ENCODE measurements around the gene IMMT.
"Not testable (repeated sequence)": the region's sequence is repeated elsewhere in the genome, so short reads cannot be mapped to it uniquely, and the experiment has no call there.

Gene IMMT

DNA sequence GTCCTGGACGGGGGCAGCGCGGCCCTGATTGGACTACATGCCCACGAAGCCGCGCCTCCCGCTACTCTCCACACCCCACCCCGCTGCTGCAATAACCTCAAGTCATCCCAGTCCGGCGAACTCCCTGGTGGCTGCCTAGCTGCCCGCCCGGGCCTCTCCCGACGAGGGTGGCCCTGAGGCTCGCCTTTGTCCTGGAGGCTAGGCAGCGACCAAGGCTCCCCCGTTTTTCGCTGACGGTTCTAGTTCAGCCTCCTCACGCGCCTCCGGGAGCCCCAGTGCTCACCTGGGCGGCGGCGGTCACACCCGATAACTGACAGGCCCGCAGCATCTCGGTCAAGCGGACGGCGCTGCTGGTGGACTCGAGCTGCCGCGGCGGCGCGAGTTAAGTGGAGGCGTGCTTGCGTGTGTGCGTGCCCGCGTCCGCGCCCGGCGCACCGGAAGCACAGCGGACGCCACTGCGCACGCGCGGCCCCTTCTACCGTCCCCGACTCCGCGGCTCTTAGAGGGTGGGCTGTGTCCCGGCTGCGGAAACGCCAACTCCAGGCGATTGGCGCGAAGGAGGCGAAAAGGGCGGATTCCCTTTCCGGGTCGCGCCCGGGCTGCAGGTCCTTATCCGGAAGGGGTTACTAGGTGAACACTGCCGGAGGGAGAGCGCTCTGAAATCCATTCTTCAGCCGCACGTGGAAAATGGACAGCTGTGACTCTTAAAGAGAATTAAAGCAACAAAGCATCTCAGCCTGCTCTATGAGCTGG lies at the start of gene IMMT:
TSS of gene IMMT (minus strand) at position 408 of the 753 bp plus-strand sequence. CDS start at position 328, 80 bp downstream.
- peak; percentile 92 for ATAC-seq

DNA sequence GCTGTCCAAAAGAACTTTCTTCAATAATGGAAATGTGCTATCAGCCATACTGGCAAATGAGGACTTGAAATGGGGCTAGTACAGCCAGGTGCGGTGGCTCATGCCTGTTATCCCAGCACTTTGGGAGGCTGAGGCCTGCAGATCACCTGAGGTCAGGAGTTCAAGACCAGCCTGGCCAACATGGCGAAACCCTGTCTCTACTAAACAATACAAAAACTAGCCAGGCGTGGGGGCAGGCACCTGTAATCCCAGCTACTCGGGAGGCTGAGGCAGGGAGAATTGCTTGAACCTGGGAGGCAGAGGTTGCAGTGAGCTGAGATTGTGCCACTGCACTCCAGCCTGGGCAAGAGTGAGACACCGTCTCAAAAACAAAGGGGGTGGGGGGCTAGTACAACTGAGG lies 49.5 kb upstream of the IMMT start:
- not testable (repeated sequence) for ATAC-seq

DNA sequence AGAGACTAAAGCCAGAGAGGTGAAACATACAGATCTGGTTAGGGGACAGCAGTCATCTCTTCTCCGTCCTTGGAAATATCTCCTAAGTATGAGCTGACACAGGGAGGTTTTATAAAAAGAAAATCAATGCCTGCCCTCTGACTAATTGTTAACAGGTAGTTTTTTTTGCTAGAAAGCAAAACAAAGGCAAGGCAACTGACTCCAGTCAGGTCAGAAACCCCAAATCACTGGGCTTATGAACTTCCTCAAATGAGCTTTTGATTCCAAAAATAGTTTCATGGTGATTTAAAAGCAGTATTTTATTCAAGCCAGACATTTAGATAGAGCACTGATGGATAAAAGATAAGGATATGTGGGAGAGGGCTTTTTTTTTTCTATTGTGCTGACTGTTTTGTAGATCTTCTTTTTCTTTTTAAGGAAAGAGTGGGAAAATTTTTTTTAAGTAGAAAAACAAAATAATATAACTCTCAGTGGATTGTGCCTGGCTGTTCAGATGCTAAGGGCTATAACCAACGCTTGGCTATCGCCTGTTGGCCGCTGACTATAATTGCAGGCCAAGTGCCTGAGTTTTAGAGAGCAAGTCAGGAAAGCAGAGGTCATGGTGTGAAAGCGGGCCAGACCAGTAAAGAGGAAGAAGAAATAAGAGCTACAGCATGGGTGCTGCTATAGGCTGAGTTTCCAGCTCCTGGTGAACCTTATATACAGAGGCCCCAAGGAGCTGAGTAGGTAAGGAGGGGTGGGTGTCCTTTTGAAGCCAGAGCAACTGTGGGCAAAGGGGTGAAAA lies 48.9 kb upstream of the IMMT start:
- no peak for ATAC-seq

GRCh38 chr2:86243272-86243671 lies 48.0 kb upstream of the IMMT start:
- no peak for ATAC-seq

- no peak for ATAC-seq
These were observed 46.3 kb upstream of the IMMT start for GRCh38 chr2:86241611-86242010.

GRCh38 chr2:86240251-86240650 lies 45.0 kb upstream of the IMMT start:
- ATAC-seq, result no peak

- ATAC-seq, result no peak
These were observed 44.5 kb upstream of the IMMT start for GRCh38 chr2:86239745-86240144.

DNA sequence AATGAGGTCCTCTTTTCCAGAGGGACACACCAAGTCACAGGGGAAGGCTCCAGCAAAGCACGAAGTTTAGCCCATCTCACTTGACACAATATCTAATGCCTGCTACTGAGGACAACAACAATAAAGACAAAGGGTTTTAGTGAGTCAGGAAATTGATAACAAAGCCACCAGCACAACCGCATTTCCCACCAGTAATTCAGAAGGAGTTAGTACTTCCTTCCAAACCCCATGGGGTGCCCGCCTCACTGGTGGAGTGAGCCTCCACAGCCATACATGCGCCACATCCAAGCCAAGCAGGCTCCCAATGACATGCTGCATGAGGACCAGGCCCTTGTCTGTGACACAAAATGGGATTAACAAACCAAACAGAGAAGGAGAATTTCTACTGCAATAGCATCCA lies 44.1 kb upstream of the IMMT start:
- ATAC-seq, result no peak

DNA sequence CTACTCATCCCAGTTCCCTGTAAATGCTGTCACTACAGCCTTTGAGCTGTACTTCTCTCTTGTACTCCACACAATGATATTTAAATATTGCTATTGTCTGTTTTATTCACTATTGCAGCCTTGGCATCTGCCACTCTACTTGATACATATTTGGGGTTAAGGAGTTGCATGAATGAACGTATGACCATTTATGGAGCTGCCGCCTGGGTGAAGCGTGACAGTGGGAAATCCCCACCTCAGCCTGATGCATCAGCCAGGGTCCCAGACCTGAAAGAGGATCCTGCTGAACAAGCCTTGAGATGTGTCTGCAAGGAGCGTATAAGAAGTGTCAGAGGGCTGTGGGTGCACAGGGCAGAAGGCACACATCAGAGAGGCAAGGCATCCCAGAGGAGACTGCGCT lies 43.1 kb upstream of the IMMT start:
- peak; percentile 87 to 90 for ATAC-seq

GRCh38 chr2:86237172-86237571 lies 41.9 kb upstream of the IMMT start:
- ATAC-seq, result no peak

GRCh38 chr2:86235196-86235980 lies 40.1 kb upstream of the IMMT start:
- ATAC-seq, result no peak

DNA sequence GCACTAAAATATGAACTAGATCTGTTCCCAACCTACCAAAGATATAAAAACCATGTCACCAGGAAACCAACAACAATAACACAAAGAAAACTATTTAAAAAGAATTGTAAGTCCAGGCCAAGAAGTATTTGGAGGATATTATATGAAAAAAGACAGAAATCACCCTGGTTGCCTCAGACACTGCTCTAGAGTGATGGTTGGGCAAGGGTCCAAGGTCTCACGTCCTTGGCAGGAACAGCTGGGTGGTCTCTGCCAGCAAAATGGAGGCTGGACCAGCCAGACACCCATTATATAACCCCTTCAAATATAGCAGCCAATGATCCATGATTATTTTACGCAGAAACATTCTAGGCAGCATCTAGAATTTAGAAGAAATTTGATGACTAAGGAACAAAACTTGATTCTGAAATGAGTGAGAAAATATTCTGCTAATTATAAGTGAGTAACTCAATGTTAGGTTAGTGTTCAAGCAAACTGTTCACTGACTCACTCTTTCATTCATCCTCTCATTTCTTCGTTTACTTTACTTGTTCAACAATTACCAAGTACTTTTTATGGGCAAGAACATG lies 39.4 kb upstream of the IMMT start:
- ATAC-seq, result peak; percentile 21 to 25

DNA sequence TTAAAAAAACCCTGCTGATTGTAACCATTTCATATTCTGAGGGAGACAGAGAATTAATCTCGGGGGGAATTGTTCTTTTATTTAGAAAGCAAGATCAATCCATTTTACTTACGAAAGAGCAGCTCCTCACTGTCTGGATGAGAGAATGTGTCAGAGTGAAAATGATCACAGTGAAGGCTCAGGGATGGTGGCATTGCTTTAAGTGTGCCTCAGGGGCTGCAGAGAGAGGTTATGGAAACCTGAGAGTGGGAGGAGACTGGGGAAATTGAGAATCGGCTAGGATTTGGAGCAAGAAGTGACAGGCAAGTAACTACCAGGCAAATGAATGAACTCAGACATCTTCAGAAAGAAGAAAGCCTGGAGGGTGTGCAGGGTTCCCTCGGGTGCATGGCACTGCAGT lies 38.2 kb upstream of the IMMT start:
- ATAC-seq, result no peak

DNA sequence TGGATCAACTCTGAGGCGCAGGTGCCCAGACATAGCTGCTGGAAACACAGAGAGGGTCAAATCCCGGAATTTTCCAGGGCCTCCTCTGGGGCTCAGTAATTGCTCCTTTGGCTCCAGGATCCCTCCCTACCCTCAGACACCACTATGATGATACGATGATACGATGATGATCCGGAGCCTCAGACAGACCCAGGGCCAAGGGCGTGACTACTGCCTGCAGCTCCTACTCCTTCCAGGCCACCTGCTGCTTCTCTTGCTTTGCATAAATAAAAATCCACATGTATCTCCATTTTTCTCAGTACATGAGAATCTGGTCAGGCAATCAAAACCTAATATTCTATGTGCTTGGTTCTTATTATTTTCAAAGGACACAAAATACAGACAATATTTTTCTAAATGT lies 37.6 kb upstream of the IMMT start:
- ATAC-seq, result no peak

- no peak for ATAC-seq
These were observed 37.1 kb upstream of the IMMT start for GRCh38 chr2:86232373-86232784.

GRCh38 chr2:86231680-86232372 lies 36.6 kb upstream of the IMMT start:
- ATAC-seq, result no peak

DNA sequence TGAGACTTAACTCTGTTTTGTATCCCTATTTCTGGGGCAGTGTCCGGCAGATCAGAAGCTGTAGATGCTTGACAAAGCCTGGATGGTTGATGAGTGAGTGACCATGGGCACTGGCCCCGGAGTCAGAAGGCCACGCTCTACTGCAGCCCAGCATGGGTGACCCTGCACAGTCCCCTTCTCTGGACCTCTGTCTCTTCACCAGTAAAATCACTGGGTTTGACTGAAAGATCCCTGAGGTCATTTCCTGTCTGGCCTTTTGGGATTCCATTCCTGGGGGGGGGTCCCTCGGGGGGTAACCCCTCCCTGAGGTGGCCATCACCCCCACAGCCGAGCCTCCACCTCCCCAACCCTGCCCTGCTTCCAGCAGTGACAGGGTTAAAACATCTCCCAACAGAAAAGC lies 35.7 kb upstream of the IMMT start:
- no peak for ATAC-seq

DNA sequence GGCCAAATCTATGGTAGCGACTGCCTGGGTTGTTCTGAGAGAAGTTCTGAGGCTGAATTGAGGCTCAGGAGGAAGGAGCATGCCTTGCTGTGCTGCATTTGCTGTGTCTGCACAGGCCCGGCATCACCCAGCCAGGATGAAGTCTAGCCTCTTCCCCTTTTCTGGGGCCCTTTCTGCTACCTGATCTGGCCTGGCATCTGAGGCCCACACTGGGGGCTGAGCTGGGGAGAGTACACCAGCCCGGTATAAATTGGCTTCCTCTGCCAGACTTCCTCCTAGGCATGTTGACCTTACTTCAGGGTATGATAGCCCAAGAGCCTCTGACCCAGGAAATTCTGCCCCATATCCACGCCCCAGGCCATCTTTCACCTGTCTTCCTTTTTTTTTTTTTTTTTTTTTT lies 34.0 kb upstream of the IMMT start:
- ATAC-seq, result no peak

DNA sequence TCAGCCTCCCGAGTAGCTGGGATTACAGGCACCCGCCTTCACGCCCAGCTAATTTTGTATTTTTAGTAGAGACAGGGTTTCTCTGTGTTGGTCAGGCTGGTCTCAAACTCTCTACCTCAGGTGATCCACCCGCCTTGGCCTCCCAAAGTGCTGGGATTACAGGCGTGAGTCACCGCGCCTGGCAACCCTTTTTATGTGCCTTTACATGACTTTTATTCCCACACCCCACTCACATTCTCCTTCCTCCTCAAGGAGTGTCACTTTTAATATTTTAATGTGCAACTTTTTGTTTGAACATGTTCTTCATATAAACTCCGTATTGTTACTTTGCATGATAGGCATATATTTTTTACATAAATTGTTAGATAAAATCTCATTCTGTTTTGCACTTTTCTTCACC lies 33.3 kb upstream of the IMMT start:
- not testable (repeated sequence) for ATAC-seq

DNA sequence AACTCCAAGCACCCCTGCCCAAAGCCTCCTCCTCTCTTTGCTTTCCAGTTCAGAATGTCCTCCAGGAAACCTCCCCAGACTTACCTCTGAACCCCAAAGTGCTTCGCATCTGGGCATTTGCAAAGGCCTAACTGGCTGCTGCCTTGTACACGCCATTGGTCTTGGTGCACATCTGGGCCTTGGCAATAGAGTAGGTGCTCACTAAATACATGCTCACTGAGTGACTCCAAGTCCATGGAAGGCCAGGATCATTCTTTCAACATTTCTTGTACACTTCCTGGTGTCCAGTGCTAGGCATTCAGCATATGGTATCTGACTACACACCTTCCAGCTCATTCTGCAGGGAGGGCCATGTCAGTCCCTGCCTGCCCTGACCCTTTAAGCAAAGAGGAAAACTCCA lies 32.4 kb upstream of the IMMT start:
- ATAC-seq, result no peak

- ATAC-seq, result no peak
These were observed 31.6 kb upstream of the IMMT start for GRCh38 chr2:86226636-86227520.
